HUES48 (cell line): ENCODE measurements around the gene MTERF4.
"Not testable (repeated sequence)": the region's sequence is repeated elsewhere in the genome, so short reads cannot be mapped to it uniquely, and the experiment has no call there.

Experiments
- H3K27ac ChIP-seq: one replicate; pipeline ENCODE4 v1.7.0; 2013; ENCODE audit warnings: low read depth, low read length, inconsistent platforms
- H3K27me3 ChIP-seq: 2 replicates; pipeline ENCODE4 v1.6.1; 2013; ENCODE audit warnings: mild to moderate bottlenecking, low read length; ENCODE audit not compliant: control insufficient read depth, insufficient read depth
- H3K36me3 ChIP-seq: 2 replicates; pipeline ENCODE4 v1.6.1; 2013; ENCODE audit warnings: low read length; ENCODE audit not compliant: control insufficient read depth, insufficient read depth
- H3K4me1 ChIP-seq: 2 replicates; pipeline ENCODE4 v1.6.1; 2013; ENCODE audit warnings: mild to moderate bottlenecking, low read length; ENCODE audit not compliant: control insufficient read depth, insufficient read depth
- H3K4me3 ChIP-seq: 2 replicates; pipeline ENCODE4 v1.5.1; 2013; ENCODE audit warnings: mild to moderate bottlenecking, low read depth, low read length
- H3K9ac ChIP-seq: 2 replicates; pipeline ENCODE4 v1.6.1; 2013; ENCODE audit warnings: mild to moderate bottlenecking, low read depth, low read length, moderate library complexity
- H3K9me3 ChIP-seq: 2 replicates; pipeline ENCODE4 v1.6.1; 2013; ENCODE audit warnings: low read length; ENCODE audit not compliant: control insufficient read depth, insufficient read depth

The MTERF4 gene

DNA sequence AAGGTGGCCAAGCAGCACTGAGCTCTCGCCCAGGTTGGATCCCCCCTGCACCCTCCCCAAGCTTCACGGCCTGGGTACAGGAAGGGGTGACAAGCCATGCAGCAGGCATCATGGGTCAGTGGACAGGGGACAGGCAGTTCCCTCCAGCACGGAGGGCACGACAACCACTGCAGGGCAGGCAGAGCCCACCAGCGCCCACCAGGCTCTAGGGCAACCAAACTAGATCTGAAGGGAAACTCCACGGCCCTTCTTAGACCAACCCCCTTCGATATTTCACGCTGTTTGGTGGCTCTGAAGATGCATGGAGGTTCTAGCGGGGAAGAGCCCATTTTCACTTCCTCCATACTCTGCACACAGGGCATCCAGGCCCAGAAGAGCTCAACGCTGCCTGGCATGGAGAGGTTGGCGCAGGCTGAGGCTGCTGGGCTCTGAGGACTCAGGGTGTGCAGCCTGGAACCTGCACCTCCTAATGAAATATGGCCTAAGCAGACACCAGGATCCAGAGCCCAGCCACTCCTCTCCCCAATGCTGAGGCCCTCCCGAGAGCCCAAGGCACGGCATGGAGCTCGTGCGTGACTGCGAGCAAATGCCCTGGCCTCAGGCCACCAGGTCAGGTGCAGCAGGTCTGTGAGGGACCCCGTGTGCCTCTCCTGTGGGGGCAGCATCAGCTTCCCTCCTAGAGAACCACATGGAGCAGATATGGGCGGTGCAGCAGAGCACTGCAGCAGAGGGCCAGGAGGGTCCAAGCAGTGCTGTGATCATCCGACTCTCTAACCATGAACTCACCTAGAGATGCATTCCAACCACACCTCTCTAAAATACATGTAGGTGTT lies 8.7 kb upstream of the MTERF4 start:
- Histone ChIP-seq H3K27me3 (no peaks in the 10 kb centered on the region), H3K4me1 (no peaks in the 10 kb centered on the region), H3K27ac (no peak overlapping the region), H3K9me3 (no peaks in the 10 kb centered on the region), H3K4me3 (no peak overlapping the region), H3K36me3 (peaks cover 56% of the 10 kb centered on the region), H3K9ac (no peak overlapping the region)

- Histone ChIP-seq H3K4me3 (no peak overlapping the region), H3K9ac (no peak overlapping the region), H3K36me3 (peaks cover 52% of the 10 kb centered on the region), H3K4me1 (no peaks in the 10 kb centered on the region), H3K27me3 (no peaks in the 10 kb centered on the region), H3K27ac (no peak overlapping the region), H3K9me3 (no peaks in the 10 kb centered on the region)
Observed at GRCh38 chr2:241110089-241110606, 8.1 kb upstream of the MTERF4 start.

- Histone ChIP-seq H3K9ac (no peak overlapping the region), H3K27ac (no peak overlapping the region)
Observed at GRCh38 chr2:241109210-241110088, 7.4 kb upstream of the MTERF4 start.

DNA sequence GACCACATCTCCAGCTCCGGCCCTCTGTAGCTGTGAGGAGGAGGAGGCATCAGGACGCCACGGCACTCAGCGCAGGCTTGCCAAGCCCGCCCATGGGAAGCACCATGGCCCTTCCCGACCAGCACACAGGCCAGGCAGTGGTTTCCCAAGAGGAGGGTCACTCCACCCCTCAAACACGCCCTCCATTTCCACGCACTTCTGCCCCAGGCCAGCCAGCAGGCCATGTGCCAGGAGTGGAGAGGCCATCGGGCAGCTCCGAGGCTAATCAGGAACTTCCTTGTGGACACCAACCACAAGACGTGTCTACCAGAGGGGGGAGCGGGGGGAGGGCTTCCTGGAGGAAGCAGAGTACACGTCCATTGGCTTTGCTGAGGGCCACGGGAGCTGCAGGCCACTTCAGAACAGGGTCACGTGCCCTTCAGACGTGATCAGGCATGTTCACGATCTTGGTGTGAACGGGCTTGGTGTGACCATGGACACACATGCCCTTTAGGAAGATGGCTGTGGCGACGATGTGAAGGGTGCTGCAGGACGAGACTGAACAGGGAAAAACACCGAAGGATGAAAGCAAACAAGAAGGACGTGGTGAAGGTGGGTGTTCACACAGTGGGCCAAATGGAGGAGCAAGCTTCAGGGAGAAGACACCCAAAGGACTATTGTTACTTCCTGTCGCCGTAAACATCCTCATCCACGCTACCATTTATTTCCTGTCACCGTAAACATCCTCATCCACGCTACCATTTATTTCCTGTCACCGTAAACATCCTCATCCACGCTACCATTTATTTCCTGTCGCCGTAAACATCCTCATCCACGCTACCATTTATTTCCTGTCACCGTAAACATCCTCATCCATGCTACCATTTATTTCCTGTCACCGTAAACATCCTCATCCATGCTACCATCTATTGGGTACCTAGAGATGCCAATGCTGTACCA lies 6.5 kb upstream of the MTERF4 start:
- Histone ChIP-seq H3K9me3 (no peaks in the 10 kb centered on the region), H3K4me3 (no peak overlapping the region), H3K36me3 (peaks cover 36% of the 10 kb centered on the region), H3K27ac (no peak overlapping the region), H3K27me3 (no peaks in the 10 kb centered on the region), H3K4me1 (0 out of 2 replicates have a peak, but pooled peaks cover under 1% of the 10 kb centered on the region), H3K9ac (no peak overlapping the region)

More at GRCh38 chr2:241109210-241110088, 7.4 kb upstream of the MTERF4 start:
- no peak overlapping the region for H3K4me3 ChIP-seq
- no peaks in the 10 kb centered on the region for H3K27me3 ChIP-seq
- H3K36me3 ChIP-seq, result peaks cover 45% of the 10 kb centered on the region
- H3K9me3 ChIP-seq, result no peaks in the 10 kb centered on the region
- H3K4me1 ChIP-seq, result no peaks in the 10 kb centered on the region

GRCh38 chr2:241107031-241107783 lies 5.1 kb upstream of the MTERF4 start:
- no peaks in the 10 kb centered on the region for H3K9me3 ChIP-seq
- H3K9ac ChIP-seq, result no peak overlapping the region
- H3K36me3 ChIP-seq, result peaks cover 29% of the 10 kb centered on the region
- H3K4me3 ChIP-seq, result no peak overlapping the region
- H3K27ac ChIP-seq, result no peak overlapping the region
- no peaks in the 10 kb centered on the region for H3K27me3 ChIP-seq
- 0 out of 2 replicates have a peak, but pooled peaks cover 7% of the 10 kb centered on the region for H3K4me1 ChIP-seq

DNA sequence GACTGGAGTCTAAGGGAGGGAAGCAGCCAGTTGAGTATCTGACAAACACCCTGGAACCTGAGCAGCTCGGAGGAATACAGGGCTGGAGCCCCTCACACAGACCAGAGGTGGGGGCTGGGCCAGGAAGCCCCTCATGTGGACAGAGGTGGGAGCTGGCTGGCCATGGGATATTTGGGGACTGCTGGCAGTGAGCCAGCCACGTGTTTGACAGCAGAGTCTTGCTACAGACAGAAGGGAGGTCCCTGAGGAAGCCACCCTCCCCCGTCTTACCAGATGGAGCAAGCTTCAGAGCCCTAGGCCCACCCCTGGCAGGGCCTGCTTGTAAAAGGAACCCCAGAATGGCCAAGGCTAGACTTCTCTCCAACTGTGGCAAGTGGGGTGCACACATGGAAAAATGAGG lies 3.6 kb upstream of the MTERF4 start:
- H3K4me3 ChIP-seq, result no peak overlapping the region
- no peaks in the 10 kb centered on the region for H3K9me3 ChIP-seq
- H3K27ac ChIP-seq, result no peak overlapping the region
- H3K36me3 ChIP-seq, result peaks cover 23% of the 10 kb centered on the region
- no peaks in the 10 kb centered on the region for H3K27me3 ChIP-seq
- H3K4me1 ChIP-seq, result peaks cover 7% of the 10 kb centered on the region; the same call in 1 of the 2 replicates
- no peak overlapping the region for H3K9ac ChIP-seq

GRCh38 chr2:241104611-241105010 lies 2.5 kb upstream of the MTERF4 start:
- not testable (repeated sequence) for H3K4me1 ChIP-seq, H3K27ac ChIP-seq, H3K9ac ChIP-seq, H3K9me3 ChIP-seq, H3K4me3 ChIP-seq, H3K27me3 ChIP-seq
- H3K36me3 ChIP-seq, result peaks cover 25% of the 10 kb centered on the region

GRCh38 chr2:241103176-241103595 lies 1.1 kb upstream of the MTERF4 start:
- peak overlapping the region; percentile 72 for H3K4me3 ChIP-seq
- peak overlapping the region; percentile 70; the same call in 1 of the 2 replicates for H3K9ac ChIP-seq
- H3K36me3 ChIP-seq, result peaks cover 31% of the 10 kb centered on the region
- H3K27me3 ChIP-seq, result no peaks in the 10 kb centered on the region
- H3K9me3 ChIP-seq, result no peaks in the 10 kb centered on the region
- H3K4me1 ChIP-seq, result peaks cover 7% of the 10 kb centered on the region; the same call in 1 of the 2 replicates
- H3K27ac ChIP-seq, result no peak overlapping the region

- Histone ChIP-seq H3K36me3 (peaks cover 47% of the 10 kb centered on the region), H3K27ac (no peak overlapping the region), H3K9ac (no peak overlapping the region), H3K27me3 (no peaks in the 10 kb centered on the region), H3K4me1 (peaks cover 16% of the 10 kb centered on the region), H3K4me3 (no peak overlapping the region), H3K9me3 (no peaks in the 10 kb centered on the region)
Observed at GRCh38 chr2:241099246-241099645, 2.8 kb downstream of the MTERF4 start.
